ENCODE results near the gene SP140. TPM values are rescaled to one million over a fixed set of nuclear protein-coding genes. Genes with fewer than 3 reads are reported as not detected.
"Not testable (repeated sequence)": the region's sequence is repeated elsewhere in the genome, so short reads cannot be mapped to it uniquely, and the experiment has no call there.

SP140 gene
- total and polyA plus RNA-seq, 2 of the 13 experiments (the other 11 are each of a cell fraction or from before 2014, with no cell fraction given): 0.57 to 0.80 TPM

DNA sequence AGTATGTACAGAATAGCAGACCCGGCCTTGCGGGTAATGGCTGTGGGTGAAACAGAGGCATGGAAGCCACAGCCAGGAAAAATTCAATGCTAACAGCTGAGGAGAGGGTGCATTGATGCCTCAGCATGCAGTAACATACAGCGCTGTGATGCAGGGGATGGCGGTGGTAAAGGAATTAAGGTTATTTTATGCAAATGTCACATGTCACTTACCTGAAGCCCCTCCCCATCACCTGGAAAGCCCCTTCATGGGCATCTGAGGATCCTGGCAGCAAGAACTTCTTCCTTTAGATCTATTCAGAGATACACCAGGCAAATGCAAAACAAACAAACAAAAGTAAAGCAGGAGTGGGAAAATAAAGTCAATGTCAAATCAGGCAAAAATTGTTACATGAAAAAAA lies 4.0 kb upstream of the SP140 start:
- Histone ChIP-seq H3K4me3 (replicated peaks in 1 of 3; ENCODE audit: insufficient read depth in 1 of 3, low read depth in 2 of 3, low read length in 3 of 3) (no peak overlapping the region), H3K79me2 (ENCODE audit: insufficient read depth, low read length) (no peaks in the 10 kb centered on the region), H3K4me1 (ENCODE audit: insufficient read depth, low read length) (peaks cover 28% of the 10 kb centered on the region), H3K9ac (ENCODE audit: insufficient read depth, low read depth, low read length) (no peak overlapping the region), H2AFZ (ENCODE audit: low read length) (no peak overlapping the region), H3K36me3 (replicated peaks in 1 of 2; ENCODE audit: control insufficient read depth in 1 of 2, insufficient read depth in 2 of 2, low read length in 2 of 2) (0 out of 5 replicates have a peak, but pooled peaks cover 0 to 1% of the 10 kb centered on the region in 2 experiments), H3K4me2 (ENCODE audit: low read depth, low read length) (no peak overlapping the region), H4K20me1 (ENCODE audit: insufficient read depth, low read length) (no peaks in the 10 kb centered on the region), H3K27ac (ENCODE audit: extremely low read length, insufficient read depth, low read length) (no peak overlapping the region), H3K27me3 (ENCODE audit: control insufficient read depth in 1 of 2, insufficient read depth in 2 of 2, low read length in 2 of 2) (no peaks in the 10 kb centered on the region; a peak in 2 of 5 replicates), H3K9me3 (ENCODE audit: low read length) (no peaks in the 10 kb centered on the region)
- TF ChIP-seq, protein P1, sequence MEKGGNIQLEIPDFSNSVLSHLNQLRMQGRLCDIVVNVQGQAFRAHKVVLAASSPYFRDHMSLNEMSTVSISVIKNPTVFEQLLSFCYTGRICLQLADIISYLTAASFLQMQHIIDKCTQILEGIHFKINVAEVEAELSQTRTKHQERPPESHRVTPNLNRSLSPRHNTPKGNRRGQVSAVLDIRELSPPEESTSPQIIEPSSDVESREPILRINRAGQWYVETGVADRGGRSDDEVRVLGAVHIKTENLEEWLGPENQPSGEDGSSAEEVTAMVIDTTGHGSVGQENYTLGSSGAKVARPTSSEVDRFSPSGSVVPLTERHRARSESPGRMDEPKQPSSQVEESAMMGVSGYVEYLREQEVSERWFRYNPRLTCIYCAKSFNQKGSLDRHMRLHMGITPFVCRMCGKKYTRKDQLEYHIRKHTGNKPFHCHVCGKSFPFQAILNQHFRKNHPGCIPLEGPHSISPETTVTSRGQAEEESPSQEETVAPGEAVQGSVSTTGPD (CRISPR knock-in tag; IDR thresholded peaks at IDR 0.05): no peak
- TF ChIP-seq, protein P2, sequence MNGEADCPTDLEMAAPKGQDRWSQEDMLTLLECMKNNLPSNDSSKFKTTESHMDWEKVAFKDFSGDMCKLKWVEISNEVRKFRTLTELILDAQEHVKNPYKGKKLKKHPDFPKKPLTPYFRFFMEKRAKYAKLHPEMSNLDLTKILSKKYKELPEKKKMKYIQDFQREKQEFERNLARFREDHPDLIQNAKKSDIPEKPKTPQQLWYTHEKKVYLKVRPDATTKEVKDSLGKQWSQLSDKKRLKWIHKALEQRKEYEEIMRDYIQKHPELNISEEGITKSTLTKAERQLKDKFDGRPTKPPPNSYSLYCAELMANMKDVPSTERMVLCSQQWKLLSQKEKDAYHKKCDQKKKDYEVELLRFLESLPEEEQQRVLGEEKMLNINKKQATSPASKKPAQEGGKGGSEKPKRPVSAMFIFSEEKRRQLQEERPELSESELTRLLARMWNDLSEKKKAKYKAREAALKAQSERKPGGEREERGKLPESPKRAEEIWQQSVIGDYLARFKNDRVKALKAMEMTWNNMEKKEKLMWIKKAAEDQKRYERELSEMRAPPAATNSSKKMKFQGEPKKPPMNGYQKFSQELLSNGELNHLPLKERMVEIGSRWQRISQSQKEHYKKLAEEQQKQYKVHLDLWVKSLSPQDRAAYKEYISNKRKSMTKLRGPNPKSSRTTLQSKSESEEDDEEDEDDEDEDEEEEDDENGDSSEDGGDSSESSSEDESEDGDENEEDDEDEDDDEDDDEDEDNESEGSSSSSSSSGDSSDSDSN (CRISPR knock-in tag; IDR thresholded peaks at IDR 0.05): 0 out of 2 replicates have a peak, but pooled peaks have one; percentile 10
- in situ Hi-C loops (cut with HindIII; ENCODE audit: extremely low pct_ligation_motif_present, low pct_unique_long_range_greater_than_20kb): no loop called here
- intact Hi-C loops (cut with micrococcal nuclease; ENCODE audit: unreplicated experiment): loop anchor here (10.0 kb wide), 1 partner anchor 193 kb away; the partner anchor contains the start of gene SP100
- FAIRE-seq (no peak), DNase-seq (ENCODE audit: low spot score) (no peak), ATAC-seq (no peak)
- ChIA-PET CTCF (ENCODE audit: low intra/inter-chr PET ratio, low total read pairs) (no interaction called here), POLR2A (no interaction called here)
- no TSS peak for BruUV-seq (replicated peaks)
- WGBS (ENCODE audit: low lambda C conversion rate): 99% methylated on average over 4 of the region's 4 CpGs

DNA sequence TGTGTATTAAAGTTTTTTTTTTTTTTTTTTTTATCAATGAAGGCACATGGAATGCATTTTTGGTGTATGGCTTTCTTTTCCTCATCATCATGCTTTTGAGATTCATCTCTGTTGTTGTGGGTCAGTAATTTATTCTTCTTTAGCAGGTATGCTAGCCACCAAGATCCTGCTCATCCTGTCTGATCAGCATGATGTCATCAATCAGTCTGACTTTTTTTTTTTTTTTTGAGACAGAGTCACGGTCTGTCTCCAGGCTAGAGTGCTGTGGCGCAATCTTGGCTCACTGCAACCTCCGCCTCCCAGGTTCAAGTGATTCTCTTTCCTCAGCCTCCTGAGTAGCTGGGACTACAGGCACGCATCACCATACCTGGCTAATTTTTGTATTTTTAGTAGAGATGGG lies 2.7 kb upstream of the SP140 start:
- DNase-seq (ENCODE audit: low spot score); H3K27me3 ChIP-seq (ENCODE audit: control insufficient read depth in 1 of 2, insufficient read depth in 2 of 2, low read length in 2 of 2); H3K9me3 ChIP-seq (ENCODE audit: low read length); FAIRE-seq; H3K4me2 ChIP-seq (ENCODE audit: low read depth, low read length); H3K36me3 ChIP-seq (replicated peaks in 1 of 2; ENCODE audit: control insufficient read depth in 1 of 2, insufficient read depth in 2 of 2, low read length in 2 of 2); ATAC-seq; H3K27ac ChIP-seq (ENCODE audit: extremely low read length, insufficient read depth, low read length); BruUV-seq (replicated peaks); H2AFZ ChIP-seq (ENCODE audit: low read length); H3K79me2 ChIP-seq (ENCODE audit: insufficient read depth, low read length); H3K4me3 ChIP-seq (replicated peaks in 1 of 3; ENCODE audit: insufficient read depth in 1 of 3, low read depth in 2 of 3, low read length in 3 of 3); POLR2A ChIA-PET; H4K20me1 ChIP-seq (ENCODE audit: insufficient read depth, low read length); in situ Hi-C loops (cut with HindIII; ENCODE audit: extremely low pct_ligation_motif_present, low pct_unique_long_range_greater_than_20kb); H3K9ac ChIP-seq (ENCODE audit: insufficient read depth, low read depth, low read length); TF ChIP-seq ATF7, CREB1 (CRISPR knock-in tag; IDR thresholded peaks at IDR 0.05): not testable (repeated sequence)
- TF ChIP-seq ATF7 (IDR thresholded peaks at IDR 0.05) (peak; percentile 90), CREB1 (IDR thresholded peaks at IDR 0.05) (peak; percentile 72; the same call in 1 of the 2 replicates)
- peaks cover 28% of the 10 kb centered on the region for H3K4me1 ChIP-seq (ENCODE audit: insufficient read depth, low read length)
- intact Hi-C loops (cut with micrococcal nuclease; ENCODE audit: unreplicated experiment): loop anchor here (10.0 kb wide), 1 partner anchor 192 kb away; the partner anchor contains the start of gene SP100
- 45% methylated on average over 4 of the region's 4 CpGs for WGBS (ENCODE audit: low lambda C conversion rate)
- CTCF ChIA-PET (ENCODE audit: low intra/inter-chr PET ratio, low total read pairs): interaction anchor here (0.6 kb wide), 1 partner anchor 325 kb away, joined by 3 read pairs; no protein-coding TSS in a partner anchor
